ENCODE measurements around the gene SLC16A10.
A peak's percentile ranks its signal among the peaks of the same experiment; 100 is the strongest.
"Not testable (repeated sequence)": the region's sequence is repeated elsewhere in the genome, so short reads cannot be mapped to it uniquely, and the experiment has no call there.

Gene SLC16A10

DNA sequence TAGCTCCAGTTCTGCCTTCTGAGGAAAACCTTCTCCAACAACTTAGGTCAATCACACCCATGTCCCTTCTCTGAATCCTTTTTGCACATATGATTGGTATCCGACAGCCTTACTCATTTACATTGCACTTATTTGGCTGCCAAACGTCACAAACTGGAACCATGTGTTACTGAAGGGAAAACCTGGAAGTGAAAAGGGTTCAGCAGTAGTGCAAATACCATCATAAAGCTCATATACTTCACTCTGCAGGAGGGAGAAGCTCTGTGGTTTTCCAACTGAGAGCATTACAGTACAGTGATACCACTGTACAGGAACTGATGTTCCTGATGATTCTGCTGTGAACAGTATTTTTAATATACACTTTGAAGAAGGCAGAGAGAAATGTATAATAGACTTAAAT lies 87.8 kb downstream of the SLC16A10 start:
- Histone ChIP-seq H3K27me3 (replicated peaks; ENCODE audit: control insufficient read depth, insufficient read depth, low read length) (no peaks in the 10 kb centered on the region), H3K9me3 (ENCODE audit: control insufficient read depth, low read length) (no peaks in the 10 kb centered on the region), H3K4me1 (ENCODE audit: control insufficient read depth, insufficient read depth, low read length) (no peaks in the 10 kb centered on the region), H3K4me3 (ENCODE audit: low read length) (no peak overlapping the region), H3K9ac (ENCODE audit: low read length) (no peak overlapping the region), H3K36me3 (ENCODE audit: control insufficient read depth, insufficient read depth, low read length, severe bottlenecking) (no peaks in the 10 kb centered on the region)
- DNase-seq (ENCODE audit: low read depth) = peak; percentile 1

DNA sequence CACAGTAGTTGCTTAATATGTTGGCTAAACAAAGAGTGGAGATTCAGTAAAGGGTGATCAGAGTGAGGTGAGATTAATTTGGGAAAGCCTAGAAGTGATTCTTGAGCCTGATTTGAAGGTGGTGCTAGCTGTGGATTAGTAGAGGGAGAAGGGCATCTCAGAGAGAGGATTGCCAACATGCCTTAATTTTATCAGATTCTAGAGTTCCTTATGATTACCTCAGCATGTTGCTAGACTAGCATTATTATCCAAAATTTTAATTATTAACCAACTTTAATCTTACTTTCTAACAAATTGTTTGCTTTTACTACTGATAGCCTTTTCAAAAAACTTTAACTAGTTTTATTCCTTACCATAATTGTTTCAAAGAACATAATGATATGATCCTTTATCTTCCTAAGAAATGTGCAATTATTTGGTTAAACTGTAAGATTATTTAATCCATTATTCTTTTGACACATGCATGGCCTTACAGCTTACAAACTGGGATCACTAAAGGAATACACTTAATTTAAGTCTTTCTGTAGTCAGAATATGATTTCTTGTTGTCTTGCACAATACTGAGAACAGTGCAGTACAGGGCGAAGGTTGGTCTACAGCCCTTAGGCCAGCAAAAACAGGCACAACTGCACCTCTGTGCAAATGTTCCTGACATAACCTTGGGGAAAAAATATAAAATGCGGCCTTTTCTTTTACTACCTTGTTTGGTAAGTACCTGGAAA lies 88.9 kb downstream of the SLC16A10 start:
- DNase-seq (ENCODE audit: low read depth) = no peak
- Histone ChIP-seq H3K9ac (ENCODE audit: low read length) (no peak overlapping the region), H3K4me1 (ENCODE audit: control insufficient read depth, insufficient read depth, low read length) (no peaks in the 10 kb centered on the region), H3K36me3 (ENCODE audit: control insufficient read depth, insufficient read depth, low read length, severe bottlenecking) (no peaks in the 10 kb centered on the region), H3K27me3 (replicated peaks; ENCODE audit: control insufficient read depth, insufficient read depth, low read length) (no peaks in the 10 kb centered on the region), H3K9me3 (ENCODE audit: control insufficient read depth, low read length) (no peaks in the 10 kb centered on the region), H3K4me3 (ENCODE audit: low read length) (no peak overlapping the region)

DNA sequence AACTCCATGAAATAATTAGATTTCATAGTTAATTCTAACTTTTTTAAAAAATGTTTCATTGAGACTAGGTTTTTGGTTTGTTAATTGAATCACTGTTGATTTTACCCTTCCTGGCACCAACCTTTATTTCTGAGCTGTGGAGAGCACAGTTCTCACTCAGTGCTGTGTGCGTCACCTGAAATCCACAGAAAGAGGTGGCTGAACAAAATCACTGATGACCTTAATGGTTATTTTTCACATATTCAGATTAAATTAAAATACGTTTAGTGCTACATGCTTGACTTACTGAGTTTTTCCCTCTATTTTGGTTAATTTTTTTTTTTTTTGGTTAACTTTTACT lies 89.4 kb downstream of the SLC16A10 start:
- Histone ChIP-seq H3K9ac (ENCODE audit: low read length) (no peak overlapping the region), H3K9me3 (ENCODE audit: control insufficient read depth, low read length) (no peaks in the 10 kb centered on the region), H3K27me3 (replicated peaks; ENCODE audit: control insufficient read depth, insufficient read depth, low read length) (no peaks in the 10 kb centered on the region), H3K36me3 (ENCODE audit: control insufficient read depth, insufficient read depth, low read length, severe bottlenecking) (no peaks in the 10 kb centered on the region), H3K4me1 (ENCODE audit: control insufficient read depth, insufficient read depth, low read length) (no peaks in the 10 kb centered on the region), H3K4me3 (ENCODE audit: low read length) (no peak overlapping the region)
- DNase-seq (ENCODE audit: low read depth) = no peak

DNA sequence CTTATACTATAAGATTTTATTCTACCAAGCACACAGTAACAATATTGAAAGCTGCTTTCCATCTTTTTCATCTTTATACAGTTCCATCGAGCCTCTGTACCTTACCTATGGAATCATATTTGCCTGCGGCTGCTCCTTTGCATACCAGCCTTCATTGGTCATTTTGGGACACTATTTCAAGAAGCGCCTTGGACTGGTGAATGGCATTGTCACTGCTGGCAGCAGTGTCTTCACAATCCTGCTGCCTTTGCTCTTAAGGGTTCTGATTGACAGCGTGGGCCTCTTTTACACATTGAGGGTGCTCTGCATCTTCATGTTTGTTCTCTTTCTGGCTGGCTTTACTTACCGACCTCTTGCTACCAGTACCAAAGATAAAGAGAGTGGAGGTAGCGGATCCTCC lies 89.8 kb downstream of the SLC16A10 start:
- no peaks in the 10 kb centered on the region for H3K9me3 ChIP-seq (ENCODE audit: control insufficient read depth, low read length)
- H3K4me1 ChIP-seq (ENCODE audit: control insufficient read depth, insufficient read depth, low read length) = no peaks in the 10 kb centered on the region
- no peak overlapping the region for H3K9ac ChIP-seq (ENCODE audit: low read length)
- DNase-seq (ENCODE audit: low read depth) = no peak
- H3K36me3 ChIP-seq (ENCODE audit: control insufficient read depth, insufficient read depth, low read length, severe bottlenecking) = no peaks in the 10 kb centered on the region
- no peaks in the 10 kb centered on the region for H3K27me3 ChIP-seq (replicated peaks; ENCODE audit: control insufficient read depth, insufficient read depth, low read length)
- no peak overlapping the region for H3K4me3 ChIP-seq (ENCODE audit: low read length)

DNA sequence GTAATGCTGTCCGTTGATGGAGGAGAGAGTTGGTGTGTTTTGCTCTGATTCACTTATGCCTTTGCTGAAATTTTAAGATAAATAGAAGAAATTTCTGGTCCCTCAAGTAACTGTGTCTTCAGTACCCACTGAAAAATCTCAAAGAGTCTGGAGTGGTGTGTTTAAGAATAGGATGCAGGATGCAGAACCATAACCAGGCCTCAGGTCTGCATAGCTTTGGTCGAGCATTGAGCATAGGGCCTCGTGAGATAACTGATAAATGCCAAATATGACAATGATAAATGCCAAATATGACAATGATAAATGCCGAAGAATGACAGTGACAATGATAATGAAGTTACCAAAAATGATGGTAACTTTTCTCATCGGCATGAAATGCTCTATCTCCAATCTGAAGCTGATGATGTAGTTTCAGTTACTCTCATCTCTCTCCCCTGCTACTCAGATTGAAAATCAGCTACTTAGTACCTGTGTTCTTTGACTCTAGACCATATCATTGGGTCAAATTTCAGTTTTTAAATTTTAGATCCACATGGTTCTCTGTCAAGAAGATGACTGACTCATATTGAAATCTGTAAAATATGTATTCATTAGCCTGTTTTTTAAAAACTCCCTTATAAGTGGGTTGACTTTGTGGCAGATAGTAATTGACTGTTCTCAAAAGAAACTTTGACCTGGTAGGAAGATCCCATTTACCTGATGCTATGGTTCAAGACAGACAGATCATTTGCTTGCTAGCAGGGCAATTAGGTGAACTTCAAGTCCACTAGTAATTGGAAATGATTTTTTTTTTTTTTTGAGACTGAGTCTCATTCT lies 96.6 kb downstream of the SLC16A10 start:
- H3K36me3 ChIP-seq (ENCODE audit: control insufficient read depth, insufficient read depth, low read length, severe bottlenecking) = no peaks in the 10 kb centered on the region
- H3K9me3 ChIP-seq (ENCODE audit: control insufficient read depth, low read length) = no peaks in the 10 kb centered on the region
- no peak overlapping the region for H3K4me3 ChIP-seq (ENCODE audit: low read length)
- H3K4me1 ChIP-seq (ENCODE audit: control insufficient read depth, insufficient read depth, low read length) = no peaks in the 10 kb centered on the region
- no peak for DNase-seq (ENCODE audit: low read depth)
- no peaks in the 10 kb centered on the region for H3K27me3 ChIP-seq (replicated peaks; ENCODE audit: control insufficient read depth, insufficient read depth, low read length)
- H3K9ac ChIP-seq (ENCODE audit: low read length) = no peak overlapping the region

DNA sequence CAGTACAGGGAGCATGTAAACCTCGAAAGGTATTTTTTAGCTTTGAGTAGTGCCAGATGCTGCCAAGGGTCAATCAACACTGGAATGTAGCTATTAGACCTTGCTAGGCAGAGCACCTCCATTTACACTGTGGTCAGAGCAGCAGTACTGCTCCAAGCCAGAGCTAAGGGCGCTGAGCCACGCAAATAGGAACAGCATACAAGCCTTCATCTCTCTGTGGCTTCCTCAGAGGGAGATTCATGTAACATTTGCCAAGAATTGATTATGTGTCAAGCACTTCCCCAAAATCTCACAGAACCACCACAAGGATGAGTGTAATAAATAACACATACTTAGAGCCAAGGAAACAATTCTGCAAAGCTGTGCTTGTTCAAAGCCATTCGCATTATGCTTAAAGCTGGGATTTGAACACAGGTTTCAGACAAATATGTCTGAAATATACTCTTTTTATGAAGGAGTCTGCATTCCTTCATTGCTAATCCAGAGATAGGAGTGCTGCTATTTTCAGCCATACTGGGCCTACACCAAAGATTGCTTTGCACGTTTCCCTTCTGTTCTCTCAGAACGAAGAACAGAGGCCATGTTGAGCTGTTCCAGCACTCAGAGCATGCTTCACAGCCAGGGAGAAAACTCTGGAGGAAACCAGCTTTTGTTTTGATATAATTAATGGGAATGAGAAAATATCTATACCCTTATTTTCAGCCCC lies 97.7 kb downstream of the SLC16A10 start:
- Histone ChIP-seq H3K27me3 (replicated peaks; ENCODE audit: control insufficient read depth, insufficient read depth, low read length) (no peaks in the 10 kb centered on the region), H3K4me1 (ENCODE audit: control insufficient read depth, insufficient read depth, low read length) (no peaks in the 10 kb centered on the region), H3K9me3 (ENCODE audit: control insufficient read depth, low read length) (no peaks in the 10 kb centered on the region), H3K9ac (ENCODE audit: low read length) (no peak overlapping the region), H3K4me3 (ENCODE audit: low read length) (no peak overlapping the region), H3K36me3 (ENCODE audit: control insufficient read depth, insufficient read depth, low read length, severe bottlenecking) (no peaks in the 10 kb centered on the region)
- no peak for DNase-seq (ENCODE audit: low read depth)

DNA sequence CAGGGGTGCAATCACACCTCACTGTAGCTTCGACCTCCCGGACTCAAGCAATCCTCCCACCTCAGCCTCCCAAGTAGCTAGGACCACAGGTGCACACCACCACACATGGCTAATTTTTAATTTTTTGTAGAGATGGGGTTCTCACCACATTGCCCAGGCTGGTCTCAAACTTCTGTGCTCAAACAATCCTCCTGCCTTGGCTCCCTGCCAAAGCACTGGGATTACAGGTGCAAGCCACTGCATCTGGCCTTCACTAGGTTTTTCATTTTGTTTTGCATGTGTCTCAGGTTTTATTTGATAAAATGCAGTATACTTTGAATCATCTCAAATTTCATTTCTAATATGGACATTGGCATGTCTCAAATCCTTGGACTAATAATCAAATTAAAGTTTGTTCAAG lies 98.7 kb downstream of the SLC16A10 start:
- Histone ChIP-seq H3K36me3 (ENCODE audit: control insufficient read depth, insufficient read depth, low read length, severe bottlenecking) (no peaks in the 10 kb centered on the region), H3K27me3 (replicated peaks; ENCODE audit: control insufficient read depth, insufficient read depth, low read length) (no peaks in the 10 kb centered on the region), H3K9ac (ENCODE audit: low read length) (no peak overlapping the region), H3K4me3 (ENCODE audit: low read length) (no peak overlapping the region), H3K9me3 (ENCODE audit: control insufficient read depth, low read length) (no peaks in the 10 kb centered on the region), H3K4me1 (ENCODE audit: control insufficient read depth, insufficient read depth, low read length) (no peaks in the 10 kb centered on the region)
- DNase-seq (ENCODE audit: low read depth) = no peak

DNA sequence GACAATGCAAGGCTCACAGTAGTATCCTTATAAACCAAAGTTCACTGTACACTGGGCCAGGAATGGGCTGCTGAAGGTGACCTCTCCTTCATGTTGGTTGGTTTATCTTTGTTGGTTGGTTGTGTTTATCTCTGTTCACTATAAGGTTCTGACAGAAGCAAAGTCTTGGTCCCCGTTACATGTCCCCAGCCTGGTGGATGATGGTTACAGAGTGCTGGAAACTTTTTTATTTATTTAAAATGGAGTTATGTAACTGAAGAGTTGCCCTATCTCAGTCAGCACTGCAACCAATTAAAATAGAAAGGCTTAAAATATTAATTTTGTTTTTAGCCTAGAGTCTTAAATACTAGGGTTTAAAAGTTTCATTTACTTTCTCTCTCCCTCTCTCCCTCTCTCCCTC lies 100.6 kb downstream of the SLC16A10 start:
- no peak overlapping the region for H3K4me3 ChIP-seq (ENCODE audit: low read length)
- H3K9me3 ChIP-seq (ENCODE audit: control insufficient read depth, low read length) = no peaks in the 10 kb centered on the region
- no peaks in the 10 kb centered on the region for H3K27me3 ChIP-seq (replicated peaks; ENCODE audit: control insufficient read depth, insufficient read depth, low read length)
- no peak overlapping the region for H3K9ac ChIP-seq (ENCODE audit: low read length)
- H3K4me1 ChIP-seq (ENCODE audit: control insufficient read depth, insufficient read depth, low read length) = no peaks in the 10 kb centered on the region
- no peak for DNase-seq (ENCODE audit: low read depth)
- no peaks in the 10 kb centered on the region for H3K36me3 ChIP-seq (ENCODE audit: control insufficient read depth, insufficient read depth, low read length, severe bottlenecking)

DNA sequence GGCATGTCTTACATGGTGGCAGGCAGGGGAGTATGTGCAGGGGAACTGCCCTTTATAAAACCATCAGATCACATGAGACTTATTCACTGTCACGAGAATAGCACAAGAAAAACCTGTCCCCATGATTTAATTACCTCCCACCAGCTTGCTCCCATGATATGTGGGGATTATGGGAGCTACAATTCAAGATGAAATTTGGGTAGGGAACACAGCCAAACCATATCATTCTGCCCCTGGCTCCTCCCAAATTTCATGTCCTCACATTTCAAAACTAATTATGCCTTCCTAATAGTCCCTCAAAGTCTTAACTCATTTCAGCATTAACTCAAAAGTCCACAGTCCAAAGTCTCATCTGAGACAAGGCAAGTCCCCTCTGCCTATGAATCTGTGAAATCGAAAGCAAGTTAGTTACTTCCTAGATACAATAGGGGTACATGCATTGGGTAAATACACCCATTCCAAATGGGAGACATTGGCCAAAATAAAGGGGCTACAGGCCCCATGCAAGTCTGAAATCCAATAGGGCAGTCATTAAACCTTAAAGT lies 102.4 kb downstream of the SLC16A10 start:
- H3K36me3 ChIP-seq (ENCODE audit: control insufficient read depth, insufficient read depth, low read length, severe bottlenecking); H3K9me3 ChIP-seq (ENCODE audit: control insufficient read depth, low read length); H3K4me1 ChIP-seq (ENCODE audit: control insufficient read depth, insufficient read depth, low read length); H3K27me3 ChIP-seq (replicated peaks; ENCODE audit: control insufficient read depth, insufficient read depth, low read length); H3K9ac ChIP-seq (ENCODE audit: low read length); DNase-seq (ENCODE audit: low read depth); H3K4me3 ChIP-seq (ENCODE audit: low read length): not testable (repeated sequence)

DNA sequence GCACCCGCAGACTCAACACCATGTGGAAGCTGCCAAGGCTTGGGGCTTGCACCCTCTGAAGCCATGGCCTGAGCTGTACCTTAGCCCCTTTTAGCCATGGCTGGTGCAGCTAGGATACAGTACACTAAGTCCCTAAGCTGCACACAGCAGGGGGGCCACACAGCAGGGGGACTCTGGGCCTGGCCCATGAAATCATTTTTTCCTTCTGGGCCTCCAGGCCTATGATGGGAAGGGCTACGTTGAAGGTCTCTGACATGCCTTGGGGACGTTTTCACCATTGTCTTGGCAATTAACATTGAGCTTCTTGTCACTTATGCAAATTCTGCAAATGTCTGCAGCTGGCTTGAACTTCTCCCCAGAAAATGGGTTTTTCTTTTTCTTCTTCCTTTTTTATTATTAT lies 103.3 kb downstream of the SLC16A10 start:
- no peak overlapping the region for H3K9ac ChIP-seq (ENCODE audit: low read length)
- H3K9me3 ChIP-seq (ENCODE audit: control insufficient read depth, low read length) = no peaks in the 10 kb centered on the region
- H3K4me1 ChIP-seq (ENCODE audit: control insufficient read depth, insufficient read depth, low read length) = no peaks in the 10 kb centered on the region
- H3K4me3 ChIP-seq (ENCODE audit: low read length) = no peak overlapping the region
- H3K27me3 ChIP-seq (replicated peaks; ENCODE audit: control insufficient read depth, insufficient read depth, low read length) = no peaks in the 10 kb centered on the region
- no peaks in the 10 kb centered on the region for H3K36me3 ChIP-seq (ENCODE audit: control insufficient read depth, insufficient read depth, low read length, severe bottlenecking)
- DNase-seq (ENCODE audit: low read depth) = no peak

DNA sequence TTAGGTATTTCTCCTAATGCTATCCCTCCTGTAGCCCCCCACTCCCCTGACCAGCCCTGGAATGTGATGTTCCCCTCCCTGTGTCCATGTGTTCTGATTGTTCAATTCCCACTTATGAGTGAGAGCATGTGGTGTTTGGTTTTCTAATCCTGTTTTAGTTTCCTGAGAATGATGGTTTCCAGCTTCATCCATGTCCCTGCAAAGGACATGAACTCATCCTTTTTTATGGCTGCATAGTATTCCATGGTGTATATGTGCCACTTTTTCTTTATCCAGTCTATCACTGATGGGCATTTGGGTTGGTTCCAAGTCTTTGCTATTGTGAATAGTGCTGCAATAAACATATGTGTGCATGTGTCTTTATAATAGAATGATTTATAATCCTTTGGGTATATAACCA lies 103.8 kb downstream of the SLC16A10 start:
- DNase-seq (ENCODE audit: low read depth); H3K9ac ChIP-seq (ENCODE audit: low read length); H3K9me3 ChIP-seq (ENCODE audit: control insufficient read depth, low read length); H3K36me3 ChIP-seq (ENCODE audit: control insufficient read depth, insufficient read depth, low read length, severe bottlenecking); H3K4me1 ChIP-seq (ENCODE audit: control insufficient read depth, insufficient read depth, low read length); H3K4me3 ChIP-seq (ENCODE audit: low read length); H3K27me3 ChIP-seq (replicated peaks; ENCODE audit: control insufficient read depth, insufficient read depth, low read length): not testable (repeated sequence)

All from adipocyte (in vitro differentiated cells).